ENCODE measurements around the gene SF1.

DNA sequence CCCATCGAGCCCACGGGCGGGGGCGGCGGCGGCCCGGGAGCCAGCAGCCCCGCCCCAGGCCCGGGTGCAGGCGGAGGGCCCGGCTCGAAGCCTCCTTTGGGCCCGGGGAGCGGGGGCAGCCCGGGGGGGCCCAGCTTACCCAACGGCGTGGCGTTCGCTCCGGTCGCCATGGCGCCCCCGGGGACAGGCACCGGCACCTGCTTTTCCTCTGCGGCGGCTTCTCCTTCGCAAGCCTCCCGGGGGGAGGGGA is 194 bp downstream of the SF1 start:
- TF ChIP-seq, protein P1, sequence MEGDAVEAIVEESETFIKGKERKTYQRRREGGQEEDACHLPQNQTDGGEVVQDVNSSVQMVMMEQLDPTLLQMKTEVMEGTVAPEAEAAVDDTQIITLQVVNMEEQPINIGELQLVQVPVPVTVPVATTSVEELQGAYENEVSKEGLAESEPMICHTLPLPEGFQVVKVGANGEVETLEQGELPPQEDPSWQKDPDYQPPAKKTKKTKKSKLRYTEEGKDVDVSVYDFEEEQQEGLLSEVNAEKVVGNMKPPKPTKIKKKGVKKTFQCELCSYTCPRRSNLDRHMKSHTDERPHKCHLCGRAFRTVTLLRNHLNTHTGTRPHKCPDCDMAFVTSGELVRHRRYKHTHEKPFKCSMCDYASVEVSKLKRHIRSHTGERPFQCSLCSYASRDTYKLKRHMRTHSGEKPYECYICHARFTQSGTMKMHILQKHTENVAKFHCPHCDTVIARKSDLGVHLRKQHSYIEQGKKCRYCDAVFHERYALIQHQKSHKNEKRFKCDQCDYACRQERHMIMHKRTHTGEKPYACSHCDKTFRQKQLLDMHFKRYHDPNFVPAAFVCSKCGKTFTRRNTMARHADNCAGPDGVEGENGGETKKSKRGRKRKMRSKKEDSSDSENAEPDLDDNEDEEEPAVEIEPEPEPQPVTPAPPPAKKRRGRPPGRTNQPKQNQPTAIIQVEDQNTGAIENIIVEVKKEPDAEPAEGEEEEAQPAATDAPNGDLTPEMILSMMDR (IDR thresholded peaks at IDR 0.05), result no peak
- no peak for TF ChIP-seq POLR2AphosphoS5 (IDR thresholded peaks at IDR 0.05; ENCODE audit: low read depth, low read length)
- TF ChIP-seq REST (IDR thresholded peaks at IDR 0.05; ENCODE audit: insufficient read depth in 1 of 2, low read depth in 2 of 2, low read length in 1 of 2), result no peak
- TF ChIP-seq SIN3A (IDR thresholded peaks at IDR 0.05; ENCODE audit: borderline replicate concordance, insufficient read depth, low read depth, low read length), result peak; percentile 56; the same call in 1 of the 2 replicates
